ENCODE results near the gene CADM1. TPM values are rescaled to one million over a fixed set of nuclear protein-coding genes. Genes with fewer than 3 reads are reported as not detected.
A peak's percentile ranks its signal among the peaks of the same experiment; 100 is the strongest.
"Not testable (repeated sequence)": the region's sequence is repeated elsewhere in the genome, so short reads cannot be mapped to it uniquely, and the experiment has no call there.

The CADM1 gene
- polyA plus RNA-seq, 1 donor: 161 TPM

DNA sequence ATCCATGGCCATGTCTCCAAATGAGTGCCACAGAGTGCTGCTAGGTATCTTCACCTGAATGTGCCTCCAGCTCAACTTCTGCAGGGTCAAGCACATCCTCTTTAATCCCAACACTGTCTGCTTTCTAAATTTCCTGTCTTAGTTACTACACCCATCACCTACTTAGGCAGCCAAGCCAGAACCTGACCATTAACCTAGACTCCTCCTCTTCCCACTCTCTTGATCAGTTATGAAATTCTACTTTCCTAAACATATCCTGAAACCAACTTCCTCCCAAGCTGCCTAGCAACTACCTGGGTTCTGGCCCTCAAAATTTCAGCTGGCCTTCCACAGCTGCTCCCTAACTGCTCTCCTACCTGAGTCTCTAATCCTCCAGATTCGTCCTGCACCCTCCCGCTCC lies 22.7 kb downstream of the CADM1 start:
- no peak for DNase-seq

DNA sequence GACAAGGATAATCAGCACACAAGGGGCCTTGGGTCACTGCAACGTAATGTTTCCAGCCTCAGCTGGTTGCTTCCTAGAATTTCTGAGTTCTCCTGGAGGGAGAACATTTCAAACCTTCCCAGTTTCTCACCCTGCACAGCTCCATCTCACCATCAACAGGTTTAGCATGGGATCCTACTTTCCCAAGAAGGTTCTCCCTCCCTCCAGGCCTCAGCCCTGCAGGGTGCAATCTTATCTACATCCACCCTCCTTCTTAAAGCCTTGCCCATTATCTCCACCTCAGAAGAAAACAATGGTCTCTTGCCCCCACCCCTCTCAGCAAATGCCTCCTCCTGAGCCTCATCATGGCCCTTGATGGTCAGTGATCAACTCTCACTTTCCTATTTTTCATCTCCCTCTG lies 23.6 kb downstream of the CADM1 start:
- DNase-seq: no peak

DNA sequence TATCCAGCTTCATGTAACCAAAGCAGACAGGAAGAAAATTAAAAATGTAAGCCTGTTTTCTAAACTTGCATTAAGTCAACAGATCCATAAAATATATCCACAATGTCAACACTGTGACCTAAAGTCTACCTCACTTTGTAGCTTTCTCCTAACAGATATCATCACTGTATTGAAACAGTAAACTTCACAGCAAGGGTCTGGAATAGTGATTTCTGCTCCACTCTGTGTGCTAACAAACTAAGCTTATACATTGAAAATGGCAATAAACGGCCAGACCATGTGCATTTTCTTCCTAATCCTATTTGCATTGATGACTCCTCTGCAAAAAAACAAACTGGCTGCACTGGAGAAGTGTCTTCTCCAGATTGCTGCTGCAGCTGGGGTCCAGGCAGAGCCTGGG lies 26.8 kb downstream of the CADM1 start:
- DNase-seq: no peak

DNA sequence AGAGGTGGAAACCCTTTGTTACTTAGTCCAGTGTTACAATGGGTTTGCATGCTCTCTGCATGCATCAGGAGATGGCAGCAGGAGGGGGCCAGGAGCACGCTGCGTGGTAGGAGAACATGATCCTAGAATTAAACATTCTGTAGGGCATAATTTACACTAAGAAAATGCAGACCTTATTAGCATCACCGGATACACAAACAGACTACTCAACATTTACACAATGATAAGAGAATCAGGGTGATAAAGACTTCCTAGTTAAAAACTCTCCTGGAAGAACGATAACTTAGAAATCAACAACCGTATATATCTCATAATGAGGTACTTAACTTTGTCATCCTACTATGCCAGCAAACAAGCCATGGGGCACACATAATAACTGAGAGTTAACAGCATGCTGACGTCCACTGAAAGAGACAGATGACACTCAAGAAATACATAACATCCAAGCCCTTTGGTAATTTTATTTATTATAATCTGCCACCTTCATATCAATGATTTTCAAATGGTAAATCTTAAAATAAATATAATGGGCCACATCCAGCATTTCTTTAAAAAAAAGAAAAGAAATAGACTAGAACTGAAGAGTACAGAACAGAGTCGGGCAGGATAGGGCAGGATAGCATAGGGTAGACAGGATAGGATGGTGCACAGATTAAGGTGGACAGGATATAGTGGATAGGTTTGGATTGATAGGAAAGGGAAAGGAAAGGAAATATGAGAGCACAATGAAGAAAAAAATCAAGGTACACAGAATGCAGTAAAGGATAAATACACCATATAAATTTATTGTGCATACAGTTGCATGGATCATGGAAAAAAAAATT lies 27.5 kb downstream of the CADM1 start:
- no peak for DNase-seq

DNA sequence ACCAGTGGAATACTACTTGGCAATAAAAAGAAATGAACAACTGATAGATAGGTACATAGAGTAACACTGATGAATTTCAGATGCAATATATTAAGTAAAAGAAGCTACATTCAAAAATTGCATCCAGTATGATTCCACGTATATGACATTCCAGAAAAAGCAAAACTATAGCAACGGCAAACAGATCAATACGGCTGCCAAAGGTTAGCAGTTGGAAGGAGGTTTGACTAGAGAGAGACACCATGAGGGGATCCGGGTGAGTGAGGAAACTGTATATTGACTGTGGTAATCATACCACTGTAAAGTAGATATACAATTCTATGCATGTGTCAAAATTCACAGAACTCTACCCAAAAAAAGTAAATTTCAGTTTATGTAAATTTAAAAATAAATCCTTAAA lies 28.7 kb downstream of the CADM1 start:
- no peak for DNase-seq

DNA sequence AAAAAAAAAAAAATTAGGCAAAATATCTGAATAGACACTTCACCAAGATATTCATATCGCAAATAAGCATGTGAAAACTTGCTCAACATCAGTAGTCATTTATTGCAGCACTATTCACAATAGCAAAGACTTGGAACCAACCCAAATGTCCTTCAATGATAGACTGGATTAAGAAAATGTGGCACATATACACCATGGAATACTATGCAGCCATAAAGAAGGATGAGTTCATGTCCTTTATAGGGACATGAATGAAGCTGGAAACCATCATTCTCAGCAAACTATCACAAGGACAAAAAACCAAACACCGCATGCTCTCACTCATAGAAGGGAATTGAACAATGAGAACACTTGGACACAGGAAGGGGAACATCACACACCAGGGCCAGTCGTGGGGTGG lies 29.9 kb downstream of the CADM1 start:
- DNase-seq: not testable (repeated sequence)

DNA sequence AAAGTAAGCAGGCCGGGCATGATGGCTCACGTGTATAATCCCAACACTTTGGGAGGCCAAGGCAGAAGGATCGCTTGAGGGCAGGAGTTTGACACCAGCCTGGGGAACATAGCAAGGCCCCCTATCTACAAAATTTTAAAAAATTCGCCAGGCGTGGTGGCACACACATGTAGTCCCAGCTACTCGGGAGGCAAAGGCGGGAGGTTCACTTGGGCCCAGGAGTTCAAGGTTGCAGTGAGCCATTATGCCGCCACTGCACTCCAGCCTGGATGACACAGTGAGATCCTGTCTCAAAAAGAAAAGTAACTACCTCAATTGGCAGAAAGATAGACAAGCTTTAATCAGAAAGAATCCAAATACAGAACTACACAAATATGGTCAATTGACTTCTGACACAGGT lies 31.0 kb downstream of the CADM1 start:
- DNase-seq: no peak

DNA sequence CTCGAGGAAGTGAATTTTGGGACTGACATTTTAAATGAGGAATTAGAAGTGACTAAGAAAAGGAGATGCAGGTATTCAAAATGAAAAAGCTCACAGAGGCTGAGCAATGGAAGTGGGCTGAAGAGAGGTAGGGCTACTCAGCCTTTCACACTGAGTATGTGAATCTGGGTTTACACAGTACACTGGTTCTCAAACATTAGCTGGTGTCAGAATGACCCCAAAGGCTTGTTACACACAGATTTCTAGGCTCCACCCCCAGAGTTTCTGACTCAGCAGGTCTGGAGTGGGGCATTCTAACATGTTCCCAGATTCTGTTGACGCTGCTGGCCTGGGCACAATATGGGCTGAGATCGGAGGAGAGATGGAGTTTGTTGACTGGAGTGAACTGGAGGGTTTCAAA lies 32.8 kb downstream of the CADM1 start:
- no peak for DNase-seq

- no peak for DNase-seq
Observed at GRCh38 chr11:115470928-115471327, 33.3 kb downstream of the CADM1 start.

DNA sequence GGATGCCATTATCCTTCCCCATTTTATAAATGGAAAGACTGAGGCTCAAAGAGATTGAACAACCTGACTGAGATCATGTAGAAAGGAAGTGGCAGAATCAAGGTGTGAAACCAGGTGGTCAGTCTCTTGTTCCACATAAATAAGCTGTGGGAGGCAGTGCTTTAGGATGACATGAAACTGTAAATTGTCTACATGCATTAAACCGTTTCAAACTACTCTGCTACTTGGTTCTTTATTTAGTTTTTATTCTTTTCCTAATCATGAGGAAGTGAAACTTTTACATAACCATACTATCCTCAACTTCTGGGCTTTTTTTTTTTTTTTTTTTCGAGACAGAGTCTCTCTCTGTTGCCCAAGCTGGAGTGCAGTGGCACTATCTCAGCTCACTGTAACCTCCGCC lies 34.9 kb downstream of the CADM1 start:
- no peak for DNase-seq

GRCh38 chr11:115466122-115466521 lies 38.1 kb downstream of the CADM1 start:
- DNase-seq: no peak

DNA sequence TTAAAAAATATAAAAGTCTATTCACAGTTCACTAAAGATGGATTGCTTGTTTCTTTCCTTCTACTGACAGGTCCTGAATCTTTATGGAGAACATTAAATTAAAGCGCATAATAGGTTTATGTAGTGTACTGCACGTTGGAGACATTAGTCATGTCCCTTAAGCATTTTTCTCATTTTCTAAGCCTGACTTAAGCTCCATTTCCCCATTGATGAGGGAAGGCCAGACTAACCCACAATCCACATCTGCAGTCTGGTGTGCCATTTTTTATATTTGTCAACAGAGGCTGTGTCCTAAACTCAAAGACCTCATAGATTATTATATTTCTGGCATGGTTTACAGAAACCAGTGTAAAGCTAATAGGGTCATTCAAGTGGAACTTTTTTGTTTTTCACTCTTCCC lies 39.9 kb downstream of the CADM1 start:
- no peak for DNase-seq

- DNase-seq: no peak
Observed at GRCh38 chr11:115463606-115464005, 40.6 kb downstream of the CADM1 start.

DNA sequence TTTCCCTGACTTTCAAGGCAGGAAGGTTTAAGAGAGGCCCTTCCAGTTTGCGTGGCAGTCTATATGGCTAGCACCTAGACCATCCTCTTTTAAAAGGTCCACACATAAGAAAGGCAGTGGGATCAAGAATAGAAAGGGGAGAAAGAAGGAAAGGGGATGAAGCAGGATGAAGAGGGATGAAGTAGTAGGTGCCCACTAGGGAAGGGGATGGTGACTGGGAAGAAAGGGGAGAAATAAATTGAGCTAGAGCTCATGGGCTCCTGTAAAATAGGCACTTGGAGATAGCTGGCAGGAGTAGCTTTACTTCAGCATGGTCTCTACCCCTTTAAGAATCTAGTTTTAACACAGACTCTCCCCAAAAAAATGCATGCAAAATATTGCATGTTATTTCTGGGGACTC lies 41.5 kb downstream of the CADM1 start:
- DNase-seq: no peak

- DNase-seq: no peak
Observed at GRCh38 chr11:115462004-115462541, 42.1 kb downstream of the CADM1 start.

DNA sequence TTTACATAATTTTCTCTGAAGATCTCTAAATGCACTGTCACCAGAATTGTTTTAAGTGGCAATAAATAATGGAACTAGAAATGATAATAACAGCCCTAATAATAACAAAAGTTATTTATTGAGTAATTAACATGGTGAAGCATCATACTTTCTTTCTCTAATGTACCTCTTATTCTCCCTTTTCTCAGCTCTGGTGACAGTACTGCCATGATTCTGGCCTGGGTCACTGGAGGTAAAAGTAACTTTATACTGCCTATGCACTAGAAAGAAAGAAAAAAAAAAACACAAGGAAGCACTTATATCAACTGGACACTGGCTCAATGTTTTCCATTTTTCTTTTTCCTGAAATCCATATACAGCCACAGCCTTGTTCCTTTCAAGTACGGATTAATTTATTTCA lies 43.7 kb downstream of the CADM1 start:
- DNase-seq: no peak

DNA sequence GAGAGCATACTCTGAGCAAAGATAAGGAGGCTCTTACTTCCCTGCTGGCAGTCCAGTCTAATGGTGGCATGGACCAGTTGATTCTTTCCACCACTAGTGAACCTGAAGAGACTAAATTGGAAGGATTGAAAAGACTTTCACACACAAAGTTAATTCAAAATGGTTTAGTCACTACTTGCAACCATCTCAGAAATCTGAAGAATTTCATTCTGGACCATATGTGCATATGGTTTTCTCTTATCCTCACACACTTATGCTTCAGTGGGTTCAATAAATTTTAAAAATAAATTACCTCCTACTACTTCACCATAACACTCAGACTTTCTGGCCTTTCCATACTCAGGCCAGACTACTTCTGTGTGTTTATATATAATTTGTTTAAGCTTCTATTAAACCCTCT lies 44.7 kb downstream of the CADM1 start:
- DNase-seq: no peak

DNA sequence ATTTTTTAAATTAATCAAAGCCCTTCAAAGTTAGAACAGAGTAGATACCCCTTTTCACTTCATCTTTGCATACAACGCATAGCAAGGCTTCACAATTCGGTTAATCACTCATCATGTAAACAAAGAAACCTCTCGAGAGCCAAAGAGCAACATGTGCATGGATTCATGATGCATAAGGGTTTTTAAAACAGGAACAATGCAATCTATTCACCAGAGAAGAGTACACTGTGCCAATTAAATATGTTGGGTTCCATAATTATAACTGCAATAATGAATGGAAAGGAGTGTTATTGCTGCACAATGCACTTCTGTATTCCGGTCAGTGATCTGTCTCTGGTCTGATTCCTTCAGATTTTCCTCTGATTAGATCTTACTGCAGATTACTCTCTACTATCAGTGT lies 45.3 kb downstream of the CADM1 start:
- no peak for DNase-seq

- DNase-seq: no peak
Observed at GRCh38 chr11:115456019-115456418, 48.2 kb downstream of the CADM1 start.

DNA sequence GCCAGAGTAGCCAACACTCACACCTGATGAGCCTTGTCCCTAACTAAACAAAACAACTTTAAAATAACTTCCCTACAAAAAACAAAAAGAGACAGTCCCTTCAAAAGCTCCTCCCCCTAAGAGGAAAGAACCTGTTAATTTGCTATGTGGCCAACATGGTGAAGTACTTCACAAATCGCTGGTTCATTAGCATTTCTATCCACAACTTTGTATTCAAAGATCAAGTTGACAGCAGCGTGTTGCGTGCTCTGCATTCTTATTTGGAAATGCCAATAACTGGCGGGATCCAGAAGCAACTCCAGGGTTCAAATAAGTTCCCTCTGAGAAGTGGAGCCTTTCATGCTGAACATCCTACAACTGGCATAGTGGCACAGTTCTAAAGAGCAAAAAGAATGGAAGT lies 48.6 kb downstream of the CADM1 start:
- DNase-seq: no peak

DNA sequence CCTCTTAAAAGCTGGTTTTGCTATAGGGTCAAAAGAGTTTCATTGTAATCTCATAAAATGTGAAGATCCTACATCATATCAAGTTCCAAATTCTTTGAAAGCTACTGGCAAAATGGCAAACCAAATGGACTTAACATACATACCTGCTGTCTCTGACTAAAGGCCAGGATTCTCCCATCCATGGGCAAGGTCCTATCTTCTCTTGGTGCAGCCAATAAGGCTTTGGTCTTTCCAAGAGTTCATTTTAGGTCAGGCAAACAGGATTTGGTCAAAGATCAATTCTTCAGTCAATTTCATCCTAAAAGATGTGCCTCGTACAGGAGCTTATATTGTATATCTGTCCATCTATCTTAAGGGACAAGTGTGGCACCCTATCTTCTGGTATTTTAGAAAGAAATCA lies 49.7 kb downstream of the CADM1 start:
- no peak for DNase-seq

DNA sequence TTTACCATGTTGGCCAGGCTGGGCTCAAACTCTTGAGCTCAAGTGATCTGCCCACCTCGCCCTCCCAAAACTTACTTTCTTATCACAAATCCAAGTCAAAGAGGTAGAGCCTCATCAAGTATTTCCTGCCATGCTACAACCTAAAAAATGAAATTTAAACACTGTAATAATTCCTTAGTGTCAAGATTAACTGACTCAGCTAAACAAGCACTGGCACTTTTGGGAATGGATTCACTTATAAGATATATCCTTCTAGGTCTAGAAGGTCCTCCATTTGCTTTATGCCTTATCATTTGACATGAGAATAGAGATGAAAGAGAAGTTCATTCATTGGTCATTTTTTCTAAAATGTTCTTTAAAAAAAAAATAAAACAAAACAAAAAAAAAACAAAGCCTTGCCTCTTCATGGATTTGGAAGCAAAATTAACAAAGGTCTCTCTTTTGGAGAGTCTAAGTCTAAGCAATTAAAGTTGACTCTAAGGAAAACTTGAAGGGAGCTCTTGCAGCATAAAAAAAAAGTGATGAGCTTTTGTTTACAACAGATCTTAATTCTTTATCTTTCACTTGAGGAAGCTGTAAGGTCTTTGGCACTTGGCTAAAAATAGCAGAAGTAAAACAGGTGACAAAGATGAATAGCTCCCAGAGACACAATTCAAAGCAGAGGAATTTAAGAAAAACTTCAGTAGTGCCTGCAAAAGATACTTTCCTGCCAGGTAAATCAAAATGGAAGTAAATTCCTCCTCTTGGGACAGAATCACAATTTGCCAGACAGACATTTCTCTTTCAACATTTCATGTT lies 50.3 kb downstream of the CADM1 start:
- no peak for DNase-seq

GRCh38 chr11:115452241-115452640 lies 52.0 kb downstream of the CADM1 start:
- DNase-seq: peak; percentile 53

All from left kidney (tissue), 2 donors.